Adipose tissue (tissue), 3 donors: ENCODE results near the gene CLPSL2. TPM values are rescaled to one million over a fixed set of nuclear protein-coding genes. Genes with fewer than 3 reads are reported as not detected.

Source experiments
- H3K27ac ChIP-seq: one replicate; pipeline ENCODE4 v1.5.1; 2013; ENCODE audit warnings: low read depth, low read length
- WGBS, 3 donors: extraction: QIAGEN DNeasy Blood & Tissue Kit; methylation state at CpG; one replicate each; pipeline ENCODE4 v1.1.7; 2013; 5-methylcytosine and 5-hydroxymethylcytosine counted together
- polyA plus RNA-seq, 3 donors: library from polyadenylated mRNA; stranded (reverse); fragments of 200-250 nt; gene quantifications; one replicate each; pipeline ENCODE4 v1.2.3, GENCODE V29; 2013
- donor health status: healthy with polysubstance abuse.
- donor health status: Bipolar disorder and iron deficiency.
- donor health status: healthy.

Gene CLPSL2
- polyA plus RNA-seq, 3 donors: 1.3 TPM; not detected in 2

- WGBS, 3 donors: 57 to 82% (median 60%) methylated on average over 5 of the region's 5 CpGs
Observed at GRCh38 chr6:35739645-35740524, 36.5 kb upstream of the CLPSL2 start.

GRCh38 chr6:35742842-35743241 is 33.6 kb upstream of the CLPSL2 start:
- 54 to 73% (median 69%) methylated on average over 8 of the region's 8 CpGs for WGBS, 3 donors
- H3K27ac ChIP-seq: no peak overlapping the region

More at GRCh38 chr6:35739645-35740524, 36.5 kb upstream of the CLPSL2 start:
- H3K27ac ChIP-seq: no peak overlapping the region

DNA sequence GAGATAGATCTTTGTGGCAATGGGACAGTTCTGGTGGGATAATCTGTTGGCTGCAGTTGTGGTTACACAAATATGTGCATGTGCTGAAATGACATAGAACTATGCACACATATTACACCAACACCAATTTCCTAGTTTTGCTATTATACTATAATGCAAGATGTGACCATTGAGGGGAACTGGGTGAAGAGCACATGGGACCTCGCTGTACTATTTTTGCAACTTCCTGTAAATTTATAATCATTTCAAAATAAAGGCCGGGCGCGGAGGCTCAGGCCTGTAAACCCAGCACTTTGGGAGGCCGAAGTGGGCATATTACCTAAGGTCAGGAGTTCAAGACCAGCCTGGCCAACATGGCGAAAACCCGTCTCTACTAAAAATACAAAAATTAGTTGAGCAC is 30.9 kb upstream of the CLPSL2 start:
- 66 to 94% (median 69%) methylated on average over 7 of the region's 7 CpGs for WGBS, 3 donors
- H3K27ac ChIP-seq: no peak overlapping the region

DNA sequence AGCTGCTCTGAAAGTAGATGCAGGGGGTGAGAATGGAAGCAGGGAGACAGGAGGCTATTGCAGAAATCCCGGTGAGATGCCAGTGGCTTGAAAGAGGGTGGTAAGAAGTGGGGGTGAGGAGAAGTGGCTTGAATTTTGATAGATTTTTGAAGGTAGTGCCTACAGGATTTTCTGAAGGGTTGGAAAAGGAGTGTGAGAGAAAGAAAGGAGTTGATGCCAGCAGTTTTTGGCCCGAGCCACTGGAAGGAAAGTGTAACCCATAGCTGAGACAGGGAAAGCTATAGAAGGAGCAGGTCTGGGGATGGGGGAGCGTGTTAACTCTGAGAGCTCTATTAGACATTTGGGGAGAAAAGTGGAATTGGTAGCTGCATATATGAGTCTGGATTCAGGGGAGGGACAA is 29.9 kb upstream of the CLPSL2 start:
- WGBS, 3 donors: 82 to 86% (median 84%) methylated on average over 3 of the region's 3 CpGs
- H3K27ac ChIP-seq: no peak overlapping the region

- no peak overlapping the region for H3K27ac ChIP-seq
- WGBS, 3 donors: 96 to 100% (median 98%) methylated on average over 1 of the region's 1 CpG
Observed at GRCh38 chr6:35747877-35748276, 28.5 kb upstream of the CLPSL2 start.

GRCh38 chr6:35750557-35750956 is 25.8 kb upstream of the CLPSL2 start:
- no peak overlapping the region for H3K27ac ChIP-seq
- 88 to 93% (median 93%) methylated on average over 7 of the region's 7 CpGs for WGBS, 3 donors

GRCh38 chr6:35751594-35751993 is 24.8 kb upstream of the CLPSL2 start:
- WGBS, 3 donors: 75 to 83% (median 78%) methylated on average over 4 of the region's 4 CpGs
- no peak overlapping the region for H3K27ac ChIP-seq

GRCh38 chr6:35752330-35752729 is 24.1 kb upstream of the CLPSL2 start:
- WGBS, 3 donors: 84 to 91% (median 89%) methylated on average over 4 of the region's 4 CpGs
- no peak overlapping the region for H3K27ac ChIP-seq

DNA sequence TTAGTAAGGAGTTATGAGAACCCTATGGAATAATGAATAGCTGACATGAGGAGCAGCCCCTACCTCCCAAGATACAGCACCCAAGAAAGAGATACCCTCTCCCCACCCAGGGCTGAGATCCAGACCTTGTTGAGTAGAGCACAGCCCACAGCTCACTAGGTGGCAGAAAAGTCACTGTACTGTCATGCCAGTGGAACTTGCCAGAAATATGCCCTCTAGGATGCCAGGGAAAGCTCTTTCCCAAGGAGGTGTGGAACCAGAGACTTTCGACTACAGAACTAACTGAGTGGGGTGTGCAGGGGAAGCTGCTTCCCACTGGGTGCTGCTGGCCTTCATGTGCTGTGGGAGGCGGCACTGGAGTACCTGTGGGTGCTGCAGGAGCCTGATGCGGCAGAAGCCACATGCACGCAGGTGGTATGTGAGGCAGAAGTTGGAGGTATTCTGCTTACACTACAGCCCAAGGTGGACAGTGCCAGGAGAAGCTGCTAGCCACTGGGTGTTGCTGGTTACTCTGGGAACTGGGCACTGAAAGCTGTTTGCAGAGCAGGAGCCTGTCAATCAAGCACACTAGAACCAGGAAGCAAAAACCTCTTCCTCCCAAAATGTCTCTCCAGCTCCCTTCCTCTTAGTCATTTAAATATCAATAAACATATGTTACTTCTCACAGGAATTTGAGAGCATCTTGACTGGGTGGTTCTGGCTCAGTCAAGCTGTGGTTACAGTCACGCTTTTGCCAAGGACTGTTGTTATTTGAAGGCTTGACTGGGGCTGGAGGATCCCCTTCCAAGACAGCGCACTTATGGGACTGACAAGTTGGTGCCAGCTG is 21.7 kb upstream of the CLPSL2 start:
- WGBS, 3 donors: 70 to 90% (median 89%) methylated on average over 6 of the region's 6 CpGs

GRCh38 chr6:35755278-35755924 is 21.0 kb upstream of the CLPSL2 start:
- H3K27ac ChIP-seq: no peak overlapping the region
- WGBS, 3 donors: 39 to 65% (median 60%) methylated on average over 3 of the region's 3 CpGs

More for the DNA sequence above, 21.7 kb upstream of the CLPSL2 start:
- no peak overlapping the region for H3K27ac ChIP-seq

- no peak overlapping the region for H3K27ac ChIP-seq
- WGBS, 3 donors: 45 to 58% (median 48%) methylated on average over 10 of the region's 10 CpGs
Observed at GRCh38 chr6:35757456-35758123, 18.8 kb upstream of the CLPSL2 start.

GRCh38 chr6:35759426-35759825 is 17.0 kb upstream of the CLPSL2 start:
- 75 to 86% (median 80%) methylated on average over 3 of the region's 3 CpGs for WGBS, 3 donors
- no peak overlapping the region for H3K27ac ChIP-seq

- 51 to 91% (median 78%) methylated on average over 23 of the region's 23 CpGs for WGBS, 3 donors
- H3K27ac ChIP-seq: no peak overlapping the region
Observed at GRCh38 chr6:35765739-35766138, 10.7 kb upstream of the CLPSL2 start.

DNA sequence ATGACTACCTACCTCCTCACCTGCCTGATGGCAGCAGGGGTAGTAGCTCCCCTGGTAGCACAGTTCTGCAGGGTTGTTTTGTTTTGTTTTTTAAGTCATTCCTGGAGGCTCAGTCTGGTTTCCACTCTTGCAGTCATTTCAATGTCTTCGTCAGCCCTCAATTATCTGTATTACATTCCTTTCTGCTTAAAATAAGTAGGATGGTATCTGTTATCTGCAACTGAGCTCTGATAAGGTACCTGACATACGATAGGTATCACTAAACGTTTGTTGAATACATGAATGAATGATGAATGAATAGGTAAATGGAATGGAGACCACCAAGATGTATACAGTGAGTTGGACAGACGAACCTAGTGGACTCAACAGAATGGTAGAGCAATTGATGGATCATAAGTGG is 7.2 kb upstream of the CLPSL2 start:
- WGBS, 3 donors: 69 to 83% (median 77%) methylated on average over 4 of the region's 4 CpGs
- no peak overlapping the region for H3K27ac ChIP-seq

DNA sequence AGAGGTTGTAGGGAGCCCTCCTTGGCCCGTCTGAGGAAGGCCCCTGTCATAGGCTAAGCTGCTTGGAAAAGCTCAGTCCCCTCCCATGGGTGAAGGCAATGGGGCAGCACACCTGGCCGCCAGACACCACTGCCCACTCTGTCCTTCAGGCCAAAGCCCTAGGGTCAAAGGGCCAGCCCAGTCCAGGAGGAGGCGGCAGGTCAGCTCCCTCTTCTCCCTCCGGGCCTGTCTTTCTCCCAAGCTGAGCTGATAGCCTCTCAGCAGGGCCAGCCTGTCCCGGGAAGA is 5.1 kb upstream of the CLPSL2 start:
- 71 to 75% (median 75%) methylated on average over 5 of the region's 5 CpGs for WGBS, 3 donors

DNA sequence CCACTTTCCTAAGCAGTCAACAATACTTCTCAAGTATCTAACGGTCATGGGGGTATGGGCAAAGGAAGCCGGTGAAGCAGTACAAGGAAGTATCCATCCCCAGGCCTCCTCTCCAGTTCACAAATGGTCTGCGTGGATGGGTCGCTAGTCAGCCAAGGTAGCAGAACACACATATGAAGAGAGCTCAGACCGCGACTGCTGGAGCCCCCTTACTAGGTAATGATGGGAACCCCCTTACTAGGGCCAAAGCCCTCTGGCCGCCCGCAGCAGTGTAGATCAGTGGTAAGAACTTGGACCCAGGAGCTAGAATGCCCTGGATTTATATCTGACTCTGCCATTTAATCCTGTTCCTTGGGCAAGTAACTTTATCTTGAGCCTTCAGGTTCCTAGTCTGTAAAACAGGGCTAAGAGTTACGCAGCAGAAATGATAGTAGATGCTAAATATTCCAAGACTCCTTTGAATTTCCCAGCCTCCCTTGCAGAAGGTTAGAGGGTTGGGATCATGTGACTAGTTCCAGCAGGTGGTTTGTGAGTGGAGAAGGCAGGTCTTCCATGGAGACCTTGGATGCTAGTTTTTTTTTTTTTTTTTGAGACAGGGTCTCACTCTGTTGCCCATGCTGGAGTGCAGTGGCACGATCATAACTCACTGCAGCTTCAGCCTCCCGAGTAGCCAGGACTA is 2.1 kb upstream of the CLPSL2 start:
- 80 to 90% (median 80%) methylated on average over 11 of the region's 11 CpGs for WGBS, 3 donors
- H3K27ac ChIP-seq: no peak overlapping the region

More for the DNA sequence above, 5.1 kb upstream of the CLPSL2 start:
- H3K27ac ChIP-seq: no peak overlapping the region

DNA sequence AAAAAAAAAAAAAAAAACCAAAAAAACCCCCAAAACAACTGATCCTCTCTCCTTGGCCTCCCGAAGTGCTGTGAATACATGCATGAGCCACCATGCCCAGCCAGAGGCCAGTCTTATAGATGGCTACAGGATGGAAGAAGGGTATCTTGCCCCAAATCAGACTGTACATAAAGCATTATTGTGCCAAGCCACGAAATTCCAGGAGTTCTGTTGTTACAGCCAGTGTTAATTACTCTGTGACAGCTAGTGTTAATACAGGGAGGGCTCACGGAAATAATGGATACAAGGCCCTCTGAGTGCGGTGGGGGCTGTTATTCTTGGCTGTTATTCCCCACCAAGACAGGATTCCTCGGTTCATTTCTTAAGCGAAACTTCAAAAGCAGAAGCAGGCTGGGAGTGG is 1.4 kb upstream of the CLPSL2 start:
- 82 to 85% (median 83%) methylated on average over 6 of the region's 6 CpGs for WGBS, 3 donors

More for the DNA sequence above, 1.4 kb upstream of the CLPSL2 start:
- no peak overlapping the region for H3K27ac ChIP-seq
